Esophagus (tissue), 2 donors: Measurements from ENCODE around the gene PRAMEF13. TPM values are rescaled to one million over a fixed set of nuclear protein-coding genes. Genes with fewer than 3 reads are reported as not detected.
"Not testable (repeated sequence)": the region's sequence is repeated elsewhere in the genome, so short reads cannot be mapped to it uniquely, and the experiment has no call there.

ENCODE experiments used
- H3K27ac ChIP-seq, 2 donors: one replicate each; pipeline ENCODE4 v1.5.1; 2013; ENCODE audit warnings: low read depth in 2 of 2, mild to moderate bottlenecking in 2 of 2, inconsistent platforms in 1 of 2, low read length in 1 of 2, moderate library complexity in 1 of 2
- H3K27me3 ChIP-seq, 2 donors: one replicate each; pipeline ENCODE4 v1.6.1; 2013; ENCODE audit warnings: low read length in 2 of 2, control low read depth in 1 of 2, mild to moderate bottlenecking in 1 of 2; ENCODE audit not compliant: insufficient read depth in 2 of 2, control insufficient read depth in 1 of 2
- H3K36me3 ChIP-seq, 2 donors: one replicate each; pipeline ENCODE4 v1.6.1; 2013; ENCODE audit warnings: low read length in 1 of 2; ENCODE audit not compliant: control insufficient read depth in 2 of 2, insufficient read depth in 2 of 2
- H3K4me1 ChIP-seq, 2 donors: one replicate each; pipeline ENCODE4 v1.6.1; 2013; ENCODE audit warnings: low read length in 1 of 2; ENCODE audit not compliant: control insufficient read depth in 2 of 2, insufficient read depth in 2 of 2
- H3K4me3 ChIP-seq, 2 donors: one replicate each; pipeline ENCODE4 v1.5.1; 2013; ENCODE audit warnings: low read length in 2 of 2, mild to moderate bottlenecking in 2 of 2, low read depth in 1 of 2, moderate library complexity in 1 of 2
- H3K9me3 ChIP-seq, 2 donors: one replicate each; pipeline ENCODE4 v1.6.1; 2013; ENCODE audit warnings: mild to moderate bottlenecking in 2 of 2, low read depth in 1 of 2, low read length in 1 of 2, moderate library complexity in 1 of 2; ENCODE audit not compliant: control insufficient read depth in 2 of 2, insufficient read depth in 1 of 2
- WGBS, 2 donors: extraction: QIAGEN DNeasy Blood & Tissue Kit; methylation state at CpG; one replicate each; pipeline ENCODE4 v1.1.7; 2013; 5-methylcytosine and 5-hydroxymethylcytosine counted together
- polyA plus RNA-seq, 2 donors: library from polyadenylated mRNA; stranded (reverse); fragments of 200-250 nt; gene quantifications; one replicate each; pipeline ENCODE4 v1.2.3, GENCODE V29; 2013
- donor health status: healthy with polysubstance abuse.
- donor health status: Bipolar disorder and iron deficiency.

PRAMEF13 gene
- polyA plus RNA-seq, 2 donors: not detected

DNA sequence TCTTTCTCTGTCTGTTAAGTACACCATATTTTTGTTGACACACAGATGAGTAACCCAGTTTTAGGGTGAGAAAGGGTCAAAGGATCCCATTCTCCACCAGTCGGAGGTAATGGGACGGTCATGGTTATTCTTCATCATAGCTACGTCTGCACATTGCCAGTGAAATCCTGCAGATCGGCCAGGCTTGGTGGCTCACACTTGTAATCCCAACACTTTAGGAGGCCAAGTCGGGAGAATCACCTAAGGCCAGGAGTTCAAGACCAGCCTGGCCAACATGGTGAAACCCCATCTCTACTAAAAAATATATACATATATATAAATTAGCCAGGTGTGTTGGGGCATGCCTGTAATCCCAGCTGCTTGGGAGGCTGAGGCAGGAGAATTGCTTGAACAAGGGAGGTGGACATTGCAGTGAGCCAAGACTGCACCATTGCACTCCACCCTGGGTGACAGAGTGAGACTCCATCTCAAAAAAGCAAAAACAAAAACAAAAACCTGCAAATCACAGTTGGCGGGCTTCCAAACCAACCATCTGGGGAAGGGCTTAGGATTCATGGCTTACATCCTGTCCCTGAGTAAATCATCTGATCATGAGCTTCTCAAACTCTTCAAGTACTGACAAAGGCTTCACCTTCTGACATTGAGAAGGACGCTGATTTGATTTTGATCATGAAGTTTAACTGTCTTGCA is 30.0 kb upstream of the PRAMEF13 start:
- H3K36me3 ChIP-seq, H3K4me1 ChIP-seq, H3K9me3 ChIP-seq, H3K27me3 ChIP-seq, H3K27ac ChIP-seq, H3K4me3 ChIP-seq: not testable (repeated sequence)
- 79 to 81% methylated on average over 7 of the region's 7 CpGs for WGBS, 2 donors

DNA sequence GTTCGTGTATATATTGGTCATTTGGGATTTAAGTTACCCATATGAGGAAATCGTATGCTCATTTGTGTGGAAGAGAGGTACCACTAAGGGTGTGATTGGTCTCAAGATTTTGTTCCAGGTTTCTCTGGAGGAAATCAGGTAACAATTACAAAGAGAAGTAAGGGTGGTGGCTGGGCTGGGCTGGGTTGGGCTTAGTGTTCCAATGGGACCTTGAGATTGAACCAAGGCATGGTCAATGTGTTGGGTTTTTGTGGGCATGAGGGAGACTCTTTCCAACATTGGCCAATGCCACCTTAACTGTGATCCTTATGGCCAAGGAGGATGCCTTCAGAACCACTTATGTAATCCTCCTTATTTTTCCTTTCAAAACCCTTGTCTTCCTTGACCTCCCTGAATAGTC is 29.4 kb upstream of the PRAMEF13 start:
- not testable (repeated sequence) for H3K27me3 ChIP-seq, H3K36me3 ChIP-seq, H3K4me1 ChIP-seq, H3K4me3 ChIP-seq, H3K27ac ChIP-seq, H3K9me3 ChIP-seq
- WGBS, 2 donors: 75 to 84% methylated on average over 2 of the region's 2 CpGs

DNA sequence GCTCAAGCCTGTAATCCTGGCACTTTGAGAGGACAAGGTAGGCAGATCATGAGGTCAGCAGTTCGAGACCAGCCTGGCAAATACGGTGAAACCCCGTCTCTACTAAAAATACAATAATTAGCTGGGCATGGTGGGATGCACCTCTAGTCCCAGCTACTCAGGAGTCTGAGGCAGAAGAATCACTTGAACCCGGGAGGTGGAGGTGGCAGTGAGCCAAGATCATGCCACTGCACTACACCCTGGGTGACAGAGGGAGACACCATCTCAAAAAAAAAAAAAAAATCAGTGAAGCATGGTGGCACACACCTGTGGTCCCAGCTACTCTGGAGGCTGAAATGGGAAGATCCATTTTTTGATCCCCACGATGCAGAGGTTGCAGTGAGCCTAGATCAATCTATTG is 28.9 kb upstream of the PRAMEF13 start:
- not testable (repeated sequence) for H3K9me3 ChIP-seq, H3K27me3 ChIP-seq, H3K36me3 ChIP-seq, H3K4me1 ChIP-seq, H3K27ac ChIP-seq, H3K4me3 ChIP-seq
- 76% methylated on average over 5 of the region's 5 CpGs for WGBS, 2 donors

DNA sequence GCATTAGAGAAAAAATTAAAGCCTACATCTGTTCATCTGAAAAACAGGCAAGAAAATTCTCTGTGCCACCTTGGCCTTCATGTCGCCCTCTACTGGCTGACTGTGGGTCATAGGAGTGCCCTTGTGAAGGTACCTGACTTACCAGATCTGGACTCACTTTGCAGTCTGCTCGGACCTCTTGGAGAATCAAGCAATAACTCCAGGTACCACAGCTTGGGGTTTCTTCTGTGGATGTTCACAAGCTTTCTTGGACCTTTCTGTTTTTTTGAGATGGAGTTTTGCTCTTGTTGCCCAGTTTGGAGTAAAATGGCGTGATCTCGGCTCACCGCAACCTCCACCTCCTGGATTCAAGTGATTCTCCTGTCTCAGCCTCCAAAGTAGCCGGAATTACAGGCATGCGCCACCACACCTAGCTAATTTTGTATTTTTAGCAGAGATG is 27.2 kb upstream of the PRAMEF13 start:
- no peaks in the 10 kb centered on the region for H3K36me3 ChIP-seq
- no peak overlapping the region for H3K27ac ChIP-seq
- 72 to 74% methylated on average over 7 of the region's 7 CpGs for WGBS, 2 donors
- no peaks in the 10 kb centered on the region for H3K9me3 ChIP-seq
- no peaks in the 10 kb centered on the region for H3K4me1 ChIP-seq
- H3K27me3 ChIP-seq: no peaks in the 10 kb centered on the region
- no peak overlapping the region for H3K4me3 ChIP-seq

DNA sequence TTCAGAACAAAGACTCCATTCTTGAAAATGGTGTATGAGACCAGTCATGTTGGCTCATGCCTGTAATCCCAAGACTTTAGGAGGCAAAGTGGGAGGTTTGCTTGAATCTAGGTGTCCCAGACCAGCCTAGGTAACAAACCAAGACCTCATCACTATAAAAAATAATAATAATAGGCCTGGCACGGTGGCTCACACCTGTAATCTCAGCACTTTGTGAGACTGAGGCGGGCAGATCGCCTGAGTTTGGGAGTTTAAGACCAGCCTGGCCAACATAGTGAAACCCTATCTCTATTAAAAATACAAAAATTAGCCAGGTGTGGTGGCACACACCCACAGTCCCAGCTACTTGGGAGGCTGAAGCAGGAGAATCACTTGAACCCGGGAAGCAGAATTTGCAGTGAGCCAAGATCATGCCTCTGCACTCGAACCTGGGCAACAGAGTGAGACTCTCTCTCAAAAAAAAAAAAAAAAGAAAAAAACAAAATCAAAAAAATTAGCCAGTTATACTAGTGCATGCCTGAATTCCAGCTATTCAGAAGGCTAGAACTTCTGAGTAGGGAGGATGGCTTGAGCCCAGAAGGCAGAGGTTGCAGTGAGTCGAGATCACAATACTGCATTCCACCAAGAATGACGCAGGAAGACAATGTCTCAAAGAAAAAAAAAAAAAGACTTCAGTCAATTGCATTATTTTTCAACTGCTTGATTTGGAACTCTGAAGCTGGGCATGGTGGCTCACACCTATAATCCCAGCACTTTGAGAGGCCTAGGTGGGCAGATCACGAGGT is 26.3 kb upstream of the PRAMEF13 start:
- 81 to 84% methylated on average over 8 of the region's 8 CpGs for WGBS, 2 donors
- H3K4me1 ChIP-seq, H3K36me3 ChIP-seq, H3K9me3 ChIP-seq, H3K4me3 ChIP-seq, H3K27ac ChIP-seq, H3K27me3 ChIP-seq: not testable (repeated sequence)

DNA sequence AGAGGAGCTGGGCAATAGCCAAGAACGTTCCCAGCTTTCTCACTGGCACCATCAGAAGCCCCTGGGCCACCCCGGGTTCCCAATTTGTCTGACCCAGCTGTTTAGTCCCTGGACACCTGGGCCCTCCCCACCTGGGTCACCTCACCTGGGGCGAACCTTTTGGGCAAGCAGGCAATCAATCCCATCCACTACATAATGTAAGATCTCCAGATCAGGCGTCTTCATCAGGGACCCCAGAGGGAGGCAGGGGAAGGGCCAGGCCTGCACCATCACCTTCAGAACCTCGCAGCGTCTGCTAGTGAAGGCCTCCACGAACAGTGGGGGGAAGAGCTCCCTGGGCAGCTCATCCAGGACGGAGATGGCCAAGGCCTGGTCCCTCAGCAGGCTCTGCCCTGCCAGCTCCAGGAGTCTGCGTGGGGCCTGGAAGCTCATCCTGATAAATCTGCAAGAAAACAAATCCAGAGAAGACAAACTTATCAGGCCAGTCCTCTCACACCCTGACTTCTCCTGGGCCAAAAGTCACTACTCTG is 24.5 kb upstream of the PRAMEF13 start, which contains the start of gene PRAMEF18:
Gene PRAMEF18, minus strand, starts transcription at position 480 of the 530 bp plus-strand sequence. Its CDS starts 48 bp downstream, at position 432.
- H3K4me1 ChIP-seq, H3K27ac ChIP-seq, H3K9me3 ChIP-seq, H3K4me3 ChIP-seq, H3K27me3 ChIP-seq, H3K36me3 ChIP-seq: not testable (repeated sequence)
- 69 to 74% methylated on average over 9 of the region's 9 CpGs for WGBS, 2 donors

DNA sequence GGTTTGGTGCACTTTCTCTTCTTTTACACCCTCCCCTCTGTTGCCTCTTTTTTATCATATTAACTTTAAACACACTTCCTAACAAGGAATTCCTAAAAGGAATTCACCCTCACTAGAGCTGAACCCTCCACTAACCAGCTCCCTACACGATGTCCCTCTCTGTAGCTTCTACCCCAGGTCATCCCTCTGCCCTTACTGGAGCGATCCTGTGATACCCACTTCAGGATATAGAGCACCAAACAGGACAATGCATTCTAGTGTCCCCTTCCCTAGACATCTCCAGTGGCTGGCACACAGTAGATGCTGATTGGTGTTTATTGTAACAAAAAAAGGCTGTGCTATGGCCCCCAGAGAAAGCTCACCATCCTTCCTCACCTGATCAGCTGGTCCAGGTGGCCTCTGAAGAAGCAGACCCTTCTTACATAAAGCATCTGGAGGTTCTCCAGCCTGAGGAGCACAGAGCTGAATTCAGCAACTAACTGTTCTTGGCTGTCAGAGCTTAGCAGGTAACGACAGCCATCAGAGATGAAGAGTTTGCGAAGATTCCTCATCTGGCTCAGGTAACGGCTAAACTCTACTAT is 23.4 kb upstream of the PRAMEF13 start:
- Histone ChIP-seq H3K9me3 (no peaks in the 10 kb centered on the region), H3K27me3 (no peaks in the 10 kb centered on the region), H3K36me3 (no peaks in the 10 kb centered on the region), H3K4me3 (no peak overlapping the region), H3K27ac (no peak overlapping the region), H3K4me1 (no peaks in the 10 kb centered on the region)
- WGBS, 2 donors: 82 to 83% methylated on average over 5 of the region's 5 CpGs

DNA sequence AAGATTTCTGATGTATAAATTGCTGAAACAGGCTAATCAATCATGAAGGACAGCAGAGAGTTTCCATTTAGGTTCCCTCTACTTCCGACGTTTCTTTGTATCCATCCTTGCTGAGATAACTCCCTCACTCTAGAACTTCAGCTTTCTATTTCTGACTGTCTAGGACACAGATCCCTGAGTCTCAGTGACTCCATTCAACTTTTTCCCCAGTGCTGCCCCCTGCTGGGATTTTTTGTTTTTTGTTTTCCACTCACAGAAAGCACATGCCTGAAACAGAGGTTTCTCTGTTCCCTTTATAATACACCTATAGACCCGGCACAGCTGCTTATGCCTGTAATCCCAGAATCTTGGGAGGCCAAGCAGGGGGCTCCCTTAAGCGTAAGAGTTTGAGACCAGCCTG is 21.6 kb upstream of the PRAMEF13 start:
- no CpG with 5 or more reads among the region's 4 CpGs for WGBS, 2 donors

DNA sequence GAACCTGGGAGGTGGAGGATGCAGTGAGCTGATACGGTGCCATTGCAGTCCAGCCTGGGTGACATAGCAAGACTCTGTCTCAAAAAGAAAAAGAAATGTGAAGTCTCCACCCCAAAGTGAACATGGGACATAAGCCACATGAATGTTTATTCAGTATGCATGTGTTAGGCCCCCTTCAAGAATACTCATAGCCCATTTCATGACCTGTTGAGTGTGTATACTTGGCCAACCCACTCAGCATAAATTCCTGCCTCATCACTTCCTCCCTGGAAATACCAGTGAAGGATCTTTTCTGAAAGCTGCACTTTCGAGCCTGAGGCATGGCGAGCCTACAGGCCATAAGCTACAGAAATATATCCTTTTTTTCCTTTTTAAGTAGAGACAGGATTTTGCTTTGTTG is 18.0 kb upstream of the PRAMEF13 start:
- not testable (repeated sequence) for H3K27me3 ChIP-seq, H3K36me3 ChIP-seq, H3K9me3 ChIP-seq, H3K4me3 ChIP-seq, H3K4me1 ChIP-seq, H3K27ac ChIP-seq
- WGBS, 2 donors: no CpG with 5 or more reads among the region's 3 CpGs

More for the DNA sequence above, 21.6 kb upstream of the PRAMEF13 start:
- H3K4me1 ChIP-seq, H3K27ac ChIP-seq, H3K4me3 ChIP-seq, H3K36me3 ChIP-seq, H3K27me3 ChIP-seq, H3K9me3 ChIP-seq: not testable (repeated sequence)
